H1 (cell line): ENCODE measurements around the gene C1QL1. TPM values are rescaled to one million over a fixed set of nuclear protein-coding genes. Genes with fewer than 3 reads are reported as not detected.

Experiments used
- ASH2L ChIP-seq: fragments of 200-600, 300-600 bp; sonication (generic); IDR thresholded peaks from one replicate; pipeline ENCODE4 v1.7.1; 2017; ENCODE audit warnings: low read length
- BCL11A ChIP-seq, 2 experiments: IDR thresholded peaks; one replicate each; pipeline ENCODE4 v1.6.1; 2011; ENCODE audit warnings: low read depth in 2 of 2, low read length in 2 of 2, mild to moderate bottlenecking in 2 of 2
- CHD2 ChIP-seq: IDR thresholded peaks from 2 replicates; pipeline ENCODE4 v1.6.1; 2012; ENCODE audit warnings: low read length, improper control_type of control experiment
- EZH2 ChIP-seq: fragments of 200-600 bp; sonication (generic); IDR thresholded peaks from 2 replicates; pipeline ENCODE4 v1.7.1; 2012; ENCODE audit warnings: low read depth, mild to moderate bottlenecking, moderate library complexity, low read length, inconsistent platforms; ENCODE audit not compliant: severe bottlenecking
- KDM4A ChIP-seq: IDR thresholded peaks from one replicate; pipeline ENCODE4 v1.7.1; 2012; ENCODE audit warnings: low read depth, mild to moderate bottlenecking, moderate library complexity, low read length, inconsistent platforms; ENCODE audit not compliant: severe bottlenecking
- KDM5A ChIP-seq: fragments of 200-600 bp; IDR thresholded peaks from 2 replicates; pipeline ENCODE4 v1.7.1; 2012; ENCODE audit warnings: mild to moderate bottlenecking, low read length, inconsistent platforms, mixed read lengths
- MAFK ChIP-seq: IDR thresholded peaks from 2 replicates; pipeline ENCODE4 v1.6.1; 2012; ENCODE audit warnings: low read depth, mild to moderate bottlenecking, improper control_type of control experiment, low read length
- MAX ChIP-seq: IDR thresholded peaks from 2 replicates; pipeline ENCODE4 v1.6.1; 2012; ENCODE audit warnings: inconsistent platforms
- NRF1 ChIP-seq: IDR thresholded peaks from 2 replicates; pipeline ENCODE4 v1.6.1; 2011; ENCODE audit warnings: mild to moderate bottlenecking, low read depth, low read length, improper control_type of control experiment
- RXRA ChIP-seq: IDR thresholded peaks from 2 replicates; pipeline ENCODE4 v1.6.1; 2011; ENCODE audit warnings: low read depth, mild to moderate bottlenecking, low read length, moderate library complexity; ENCODE audit not compliant: insufficient read depth
- USF2 ChIP-seq: IDR thresholded peaks from 2 replicates; pipeline ENCODE4 v1.6.1; 2011; ENCODE audit warnings: low read length, improper control_type of control experiment
- polyA plus RNA-seq, 7 experiments: library from polyadenylated mRNA; depleted of rRNA in 3 of 7; stranded (reverse) in 5 of 7; unstranded in 2 of 7; fragments of >200 nt in 5 of 7; fragments of 200-250 nt in 2 of 7; gene quantifications; 1 replicate in 5 of 7; 2 replicates in 1 of 7; 4 replicates in 1 of 7; pipeline versions ENCODE4 v1.2.1 to v1.2.3, GENCODE V29; 2011 to 2013; ENCODE audit warnings: missing spikeins in 2 of 7, mixed read lengths in 2 of 7
- total RNA-seq: library from RNA; stranded (reverse); fragmentation: NEBNext Ultra II Directional; extraction: Animal tissue kit (Norgen Biotek cat#: 25700); gene quantifications from 2 replicates; pipeline ENCODE4 v1.2.1, GENCODE V29; 2021

C1QL1 gene
- total and polyA plus RNA-seq, 2 of the 8 experiments (the other 6 are each of a cell fraction or from before 2014, with no cell fraction given) = 7.6 to 10.5 TPM

GRCh38 chr17:44925731-44926697, 42.1 kb downstream of the C1QL1 start (continued):
- TF ChIP-seq NRF1 = no peak
- TF ChIP-seq MAFK = no peak
- no peak for TF ChIP-seq KDM5A
- TF ChIP-seq BCL11A (IDR thresholded peaks at IDR 0.05; ENCODE audit: low read depth in 2 of 2, low read length in 2 of 2) = no peak
- TF ChIP-seq KDM4A = no peak
- no peak for TF ChIP-seq ASH2L
- no peak for TF ChIP-seq MAX
- no peak for TF ChIP-seq RXRA
- TF ChIP-seq CHD2 = no peak
- TF ChIP-seq EZH2 = no peak
- no peak for TF ChIP-seq USF2
